ENCODE data around the gene PAGE1.

Gene PAGE1

GRCh38 chrX:49675075-49675719, 20.6 kb downstream of the PAGE1 start:
- DNase-seq (no peak), ATAC-seq (replicated peaks) (no peak)
- Mint-ChIP-seq H3K27me3 (peaks cover 9 to 31% of the 10 kb centered on the region in 2 donors), H3K36me3 (ENCODE audit: insufficient read depth) (no peaks in the 10 kb centered on the region), H3K27ac (no peak overlapping the region), H3K9me3 (no peaks in the 10 kb centered on the region), H3K4me1 (ENCODE audit: low read depth in 2 of 2) (no peaks in the 10 kb centered on the region), H3K4me3 (no peak overlapping the region)

GRCh38 chrX:49673394-49673793, 22.4 kb downstream of the PAGE1 start:
- no peak for ATAC-seq (replicated peaks)
- Mint-ChIP-seq H3K4me3 (no peak overlapping the region), H3K27me3 (peaks cover 9 to 31% of the 10 kb centered on the region in 2 donors), H3K9me3 (no peaks in the 10 kb centered on the region), H3K36me3 (ENCODE audit: insufficient read depth) (no peaks in the 10 kb centered on the region), H3K4me1 (ENCODE audit: low read depth in 2 of 2) (no peaks in the 10 kb centered on the region), H3K27ac (no peak overlapping the region)
- no peak for DNase-seq

- Mint-ChIP-seq H3K36me3 (ENCODE audit: insufficient read depth) (no peaks in the 10 kb centered on the region), H3K4me3 (no peak overlapping the region), H3K9me3 (no peaks in the 10 kb centered on the region), H3K27ac (no peak overlapping the region), H3K4me1 (ENCODE audit: low read depth in 2 of 2) (no peaks in the 10 kb centered on the region), H3K27me3 (no peaks in the 10 kb centered on the region)
- ATAC-seq (replicated peaks) (no peak), DNase-seq (no peak)
These were observed 31.0 kb downstream of the PAGE1 start for GRCh38 chrX:49664824-49665223.

- no peak overlapping the region for H3K27ac Mint-ChIP-seq
- no peak overlapping the region for H3K4me3 Mint-ChIP-seq
- ATAC-seq (replicated peaks) (no peak), DNase-seq (no peak)
- no peaks in the 10 kb centered on the region for H3K27me3 Mint-ChIP-seq
- no peaks in the 10 kb centered on the region for H3K9me3 Mint-ChIP-seq
- H3K36me3 Mint-ChIP-seq (ENCODE audit: insufficient read depth): no peaks in the 10 kb centered on the region
- no peaks in the 10 kb centered on the region for H3K4me1 Mint-ChIP-seq (ENCODE audit: low read depth in 2 of 2)
These were observed 33.9 kb downstream of the PAGE1 start for GRCh38 chrX:49661881-49662280.

- Mint-ChIP-seq H3K9me3 (no peaks in the 10 kb centered on the region), H3K4me3 (no peak overlapping the region), H3K36me3 (ENCODE audit: insufficient read depth) (no peaks in the 10 kb centered on the region), H3K27me3 (peaks cover 11 to 12% of the 10 kb centered on the region in 2 donors), H3K4me1 (ENCODE audit: low read depth in 2 of 2) (no peaks in the 10 kb centered on the region), H3K27ac (no peak overlapping the region)
- no peak for DNase-seq
- ATAC-seq (replicated peaks): no peak
These were observed 36.0 kb downstream of the PAGE1 start for GRCh38 chrX:49659771-49660170.

- no peaks in the 10 kb centered on the region for H3K9me3 Mint-ChIP-seq
- H3K4me3 Mint-ChIP-seq: no peak overlapping the region
- ATAC-seq (replicated peaks) (no peak), DNase-seq (no peak)
- no peak overlapping the region for H3K27ac Mint-ChIP-seq
- no peaks in the 10 kb centered on the region for H3K4me1 Mint-ChIP-seq (ENCODE audit: low read depth in 2 of 2)
- H3K36me3 Mint-ChIP-seq (ENCODE audit: insufficient read depth): no peaks in the 10 kb centered on the region
- H3K27me3 Mint-ChIP-seq: peaks cover 14% of the 10 kb centered on the region in 2 donors
These were observed 39.3 kb downstream of the PAGE1 start for GRCh38 chrX:49656533-49656932.

- DNase-seq: no peak
- Mint-ChIP-seq H3K36me3 (ENCODE audit: insufficient read depth) (no peaks in the 10 kb centered on the region), H3K9me3 (no peaks in the 10 kb centered on the region), H3K27ac (no peak overlapping the region), H3K4me3 (no peak overlapping the region), H3K4me1 (ENCODE audit: low read depth in 2 of 2) (no peaks in the 10 kb centered on the region), H3K27me3 (peaks cover 4 to 9% of the 10 kb centered on the region in 2 donors)
- no peak for ATAC-seq (replicated peaks)
These were observed 50.7 kb downstream of the PAGE1 start for GRCh38 chrX:49644991-49645637.

All from effector memory CD8-positive, alpha-beta T cell (primary cell).